Osteocyte (in vitro differentiated cells): Measurements from ENCODE around the gene FAM162A. TPM values are rescaled to one million over a fixed set of nuclear protein-coding genes. Genes with fewer than 3 reads are reported as not detected.

Experiments
- DNase-seq: peaks from one replicate; pipeline ENCODE4 v3.0.0; 2021; ENCODE audit warnings: mixed read lengths; ENCODE audit not compliant: unreplicated experiment; ENCODE audit errors: extremely low spot score
- H3K27ac Mint-ChIP-seq: one replicate; pipeline ENCODE4 v1.8.0; 2021; ENCODE audit warnings: mild to moderate bottlenecking, mixed read lengths; ENCODE audit not compliant: unreplicated experiment
- H3K27me3 Mint-ChIP-seq: one replicate; pipeline ENCODE4 v1.8.0; 2021; ENCODE audit warnings: mixed read lengths; ENCODE audit not compliant: unreplicated experiment
- H3K36me3 Mint-ChIP-seq: one replicate; pipeline ENCODE4 v1.8.0; 2021; ENCODE audit warnings: mixed read lengths; ENCODE audit not compliant: unreplicated experiment
- H3K4me1 Mint-ChIP-seq: one replicate; pipeline ENCODE4 v1.8.0; 2021; ENCODE audit warnings: mixed read lengths; ENCODE audit not compliant: unreplicated experiment
- H3K4me3 Mint-ChIP-seq: one replicate; pipeline ENCODE4 v1.8.0; 2021; ENCODE audit warnings: mild to moderate bottlenecking, moderate library complexity, mixed read lengths; ENCODE audit not compliant: unreplicated experiment
- H3K9me3 Mint-ChIP-seq: one replicate; pipeline ENCODE4 v1.8.0; 2021; ENCODE audit warnings: mixed read lengths; ENCODE audit not compliant: unreplicated experiment
- CTCF ChIP-seq: fragments of 200-600 bp; sonication (generic); IDR thresholded peaks from 2 replicates; pipeline ENCODE4 v1.5.0; 2021; ENCODE audit warnings: antibody characterized with exemption, mild to moderate bottlenecking, moderate library complexity
- total RNA-seq: library from RNA; stranded (reverse); gene quantifications from 2 replicates; pipeline ENCODE4 v1.2.1, GENCODE V29; 2021

FAM162A gene
- total RNA-seq, 1 donor from 2014 or later: 34.3 TPM

DNA sequence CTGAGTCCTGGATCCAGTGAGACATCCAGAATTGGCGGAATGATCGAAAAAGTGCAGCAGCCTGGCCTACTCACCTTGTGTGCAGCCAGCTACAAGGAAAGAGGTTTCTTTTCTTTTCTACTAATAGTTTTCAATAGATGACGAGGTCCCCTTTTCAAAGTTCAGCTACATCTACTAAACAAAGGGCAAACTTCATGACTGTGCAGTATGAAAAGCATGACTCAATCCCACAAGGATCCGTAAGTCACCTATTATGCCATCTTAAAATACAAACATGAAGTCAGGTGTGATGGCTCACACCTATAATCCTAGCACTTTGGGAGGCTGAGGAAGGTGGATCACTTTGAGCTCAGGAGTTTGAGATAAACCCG lies 17.6 kb upstream of the FAM162A start:
- TF ChIP-seq CTCF: no peak
- Mint-ChIP-seq H3K4me1 (no peaks in the 10 kb centered on the region), H3K27me3 (no peaks in the 10 kb centered on the region), H3K9me3 (no peaks in the 10 kb centered on the region), H3K4me3 (no peak overlapping the region), H3K36me3 (peaks cover 25% of the 10 kb centered on the region), H3K27ac (no peak overlapping the region)
- DNase-seq: no peak

DNA sequence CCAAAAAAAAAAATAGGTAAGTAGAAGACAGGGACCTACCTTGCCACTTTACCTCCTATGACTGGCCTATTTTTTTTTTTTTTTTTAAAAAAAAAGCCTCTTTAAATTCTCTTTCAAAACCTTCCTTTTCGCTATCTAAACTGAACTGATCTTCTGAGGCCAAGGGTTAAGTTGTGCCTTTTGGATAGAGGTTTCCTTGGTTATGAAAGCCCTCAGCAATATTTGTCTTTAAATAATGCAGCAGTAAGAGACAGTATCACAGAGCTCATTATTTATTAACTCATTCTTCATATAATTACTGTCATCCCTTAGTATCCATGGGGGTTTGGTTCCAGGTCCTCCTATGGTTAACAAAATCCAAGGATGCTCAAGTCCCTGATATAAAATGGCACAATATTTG lies 9.9 kb upstream of the FAM162A start:
- Mint-ChIP-seq H3K27me3 (no peaks in the 10 kb centered on the region), H3K36me3 (peaks cover 7% of the 10 kb centered on the region), H3K9me3 (no peaks in the 10 kb centered on the region), H3K4me3 (no peak overlapping the region), H3K27ac (no peak overlapping the region), H3K4me1 (no peaks in the 10 kb centered on the region)
- no peak for TF ChIP-seq CTCF
- DNase-seq: no peak

DNA sequence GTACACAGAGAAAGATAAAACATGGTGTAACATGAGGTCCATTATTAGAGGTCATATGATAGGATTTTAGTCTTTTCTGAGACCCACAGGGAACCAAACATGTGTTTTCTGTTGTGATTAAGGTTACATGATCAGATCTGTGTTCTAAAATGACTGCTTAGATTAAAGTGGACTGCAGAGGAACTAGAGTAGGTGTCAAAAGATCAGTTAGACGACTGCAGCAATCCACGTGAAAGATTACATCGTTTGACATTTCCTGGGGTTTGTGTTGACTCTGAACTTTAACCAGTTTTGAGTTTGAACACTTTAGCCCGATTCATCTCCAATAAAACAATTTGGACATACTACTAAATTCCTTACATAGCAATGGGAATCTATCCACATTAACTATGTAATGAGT lies 6.0 kb upstream of the FAM162A start:
- Mint-ChIP-seq H3K36me3 (no peaks in the 10 kb centered on the region), H3K27me3 (no peaks in the 10 kb centered on the region), H3K4me1 (peaks cover 11% of the 10 kb centered on the region), H3K27ac (no peak overlapping the region), H3K9me3 (no peaks in the 10 kb centered on the region), H3K4me3 (no peak overlapping the region)
- DNase-seq: no peak
- no peak for TF ChIP-seq CTCF

- Mint-ChIP-seq H3K27me3 (no peaks in the 10 kb centered on the region), H3K27ac (peak within 1 kb of the TSS; percentile 95), H3K4me3 (peak within 1 kb of the TSS; percentile 90), H3K36me3 (no peaks in the 10 kb centered on the region), H3K4me1 (peaks cover 25% of the 10 kb centered on the region), H3K9me3 (no peaks in the 10 kb centered on the region)
- no peak for TF ChIP-seq CTCF
- DNase-seq: peak; percentile 93
Observed at GRCh38 chr3:122382888-122383666, 905 bp upstream of the FAM162A start, which contains the start of gene MIX23. TSS of gene MIX23 (minus strand) at chr3:122383231. CDS start at chr3:122383224, 7 bp downstream.

DNA sequence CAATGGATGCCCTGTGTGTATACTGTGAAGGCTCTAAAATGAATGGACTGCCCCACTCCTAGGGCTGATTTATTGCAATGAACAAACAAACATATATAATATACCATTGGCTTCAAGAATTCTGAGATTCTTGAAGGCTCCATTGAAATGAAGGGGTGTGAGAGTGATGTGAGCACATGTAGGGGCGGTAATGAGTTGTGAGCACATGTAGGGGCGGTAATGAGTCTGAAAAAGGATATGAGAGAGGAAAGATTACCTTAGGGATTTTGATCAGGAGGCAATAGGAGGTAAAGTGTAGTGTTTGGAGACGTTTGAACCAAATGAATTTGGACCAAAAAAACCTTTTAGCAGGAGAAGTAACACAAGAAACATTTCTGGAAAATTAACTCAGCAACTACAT lies 3.7 kb downstream of the FAM162A start:
- H3K4me3 Mint-ChIP-seq: no peak overlapping the region

More for the DNA sequence above, 3.7 kb downstream of the FAM162A start:
- Mint-ChIP-seq H3K9me3 (no peaks in the 10 kb centered on the region), H3K27me3 (no peaks in the 10 kb centered on the region), H3K4me1 (peaks cover 19% of the 10 kb centered on the region), H3K27ac (no peak overlapping the region), H3K36me3 (no peaks in the 10 kb centered on the region)
- no peak for DNase-seq
- TF ChIP-seq CTCF: no peak
